Activated CD4-positive, CD25-positive, alpha-beta regulatory T cell treated with anti-CD3 and anti-CD28 coated beads, Interleukin-2, amount 50 U/mL, for 16 hours (primary cell): ENCODE data around the gene RPS14.
A peak's percentile ranks its signal among the peaks of the same experiment; 100 is the strongest.
"Not testable (repeated sequence)": the region's sequence is repeated elsewhere in the genome, so short reads cannot be mapped to it uniquely, and the experiment has no call there.

Experiments
- DNase-seq: peaks from one replicate; pipeline ENCODE4 v3.0.0-alpha.2; 2020; ENCODE audit warnings: low read depth, low spot score

RPS14 gene

DNA sequence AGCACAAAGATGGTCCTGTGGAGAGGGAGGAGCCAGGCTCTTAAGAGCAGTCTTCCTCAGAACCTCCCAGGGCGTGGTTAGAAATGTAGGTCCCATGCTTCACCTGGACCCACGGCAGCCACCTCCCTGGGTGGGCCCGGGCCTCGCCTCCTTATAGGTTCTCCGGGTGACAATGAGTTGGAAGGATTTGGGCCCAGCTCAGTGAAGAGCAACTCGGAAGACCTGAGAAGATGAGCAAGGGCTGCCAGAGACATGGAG lies 32.1 kb upstream of the RPS14 start:
- no peak for DNase-seq

DNA sequence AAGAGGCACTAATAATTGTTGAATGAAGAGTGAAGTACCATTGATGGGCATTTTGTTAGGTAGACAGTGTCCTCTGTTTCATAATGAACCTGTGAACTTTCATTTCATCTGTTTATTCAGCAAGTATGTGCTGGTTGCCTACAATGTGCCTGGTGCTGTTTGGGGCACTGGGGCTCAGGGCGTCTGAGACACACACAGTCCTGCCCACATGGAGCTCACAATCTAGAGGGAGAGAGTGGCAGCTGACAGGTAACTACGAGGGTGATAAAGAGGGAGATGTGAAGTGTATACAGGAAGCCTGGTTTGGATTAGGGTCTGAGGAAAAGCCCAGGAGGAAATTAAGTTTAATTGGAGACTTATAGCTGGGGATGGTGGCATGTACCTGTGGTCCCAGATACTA lies 29.9 kb upstream of the RPS14 start:
- DNase-seq: no peak

DNA sequence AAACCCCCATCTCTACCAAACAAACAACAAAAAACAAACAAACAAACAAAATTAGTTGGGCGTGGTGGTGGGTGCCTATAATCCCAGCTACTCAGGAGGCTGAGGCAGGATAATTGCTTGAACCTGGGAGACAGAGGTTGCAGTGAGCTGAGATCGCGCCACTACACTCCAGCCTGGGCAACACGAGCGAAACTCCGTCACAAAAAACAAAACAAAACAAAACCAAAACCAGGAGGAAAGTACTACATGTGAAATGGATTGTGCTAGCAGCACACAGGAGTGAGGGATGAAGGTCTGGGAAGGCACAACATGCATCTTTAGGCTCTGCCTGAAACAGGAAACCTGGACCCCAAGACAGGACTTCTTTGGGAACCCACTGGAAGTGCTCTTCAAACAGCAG lies 27.0 kb upstream of the RPS14 start:
- DNase-seq: not testable (repeated sequence)

DNA sequence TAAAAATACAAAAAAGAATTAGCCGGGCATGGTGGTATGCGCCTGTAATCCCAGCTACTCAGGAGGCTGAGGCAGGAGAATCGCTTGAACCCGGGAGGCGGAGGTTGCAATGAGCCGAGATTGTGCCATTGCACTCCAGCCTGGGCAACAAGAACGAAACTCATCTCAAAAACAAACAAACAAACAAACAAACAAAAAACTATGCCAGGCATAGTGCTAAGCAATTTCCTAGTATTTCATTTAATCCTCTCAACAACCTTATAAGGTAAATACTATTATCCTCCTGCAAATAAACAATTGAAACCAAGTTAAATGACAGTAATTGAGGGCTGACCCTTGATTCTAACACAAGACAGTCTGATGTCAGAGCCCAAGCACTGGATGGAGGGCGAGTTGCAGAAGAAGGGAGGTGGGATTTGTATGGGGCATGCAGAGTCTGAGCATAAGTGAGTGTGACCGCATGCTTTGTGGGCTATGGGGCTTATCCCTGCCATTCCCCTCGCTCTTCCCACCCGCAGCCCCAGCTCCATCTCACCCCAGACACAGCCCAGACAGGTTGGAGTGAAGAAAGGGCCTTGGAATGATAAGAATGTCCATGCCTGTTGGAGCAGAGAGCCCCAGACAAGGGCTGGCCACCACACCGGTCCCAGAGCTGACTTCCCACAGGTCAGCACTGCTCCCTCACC lies 24.3 kb upstream of the RPS14 start:
- no peak for DNase-seq

DNA sequence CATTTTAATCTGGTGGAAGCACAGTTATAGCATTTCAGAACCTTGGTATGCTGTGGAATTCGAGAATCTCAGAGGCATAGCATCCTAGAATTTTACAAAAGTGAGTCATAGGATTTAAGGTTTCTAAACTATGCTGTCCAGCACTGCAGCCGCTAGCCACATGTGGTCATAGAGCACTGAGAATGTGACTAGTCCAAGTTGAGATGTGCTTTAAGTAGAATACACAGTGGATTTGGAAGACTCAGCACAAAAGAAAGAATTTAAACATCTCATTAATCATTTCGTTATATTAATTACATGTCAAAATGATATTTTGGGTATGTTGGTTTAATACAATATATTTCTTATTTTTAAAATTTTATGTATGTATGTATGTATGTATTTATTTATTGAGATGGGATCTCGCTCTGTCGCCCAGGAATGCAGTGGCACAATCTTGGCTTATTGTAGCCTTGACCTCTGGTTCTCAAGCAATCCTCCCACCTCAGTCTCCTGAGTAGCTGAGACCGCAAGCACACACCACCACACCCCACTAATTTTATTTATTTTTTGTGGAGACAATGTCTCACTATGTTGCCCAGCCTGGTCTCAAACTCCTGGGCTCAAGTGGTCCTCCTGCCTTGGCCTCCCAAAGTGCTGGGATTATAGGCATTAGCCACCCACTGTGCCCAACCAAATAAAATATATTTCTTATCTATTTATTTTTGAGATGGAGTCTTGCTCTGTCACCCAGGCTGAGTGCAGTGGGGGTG lies 20.4 kb upstream of the RPS14 start:
- no peak for DNase-seq

DNA sequence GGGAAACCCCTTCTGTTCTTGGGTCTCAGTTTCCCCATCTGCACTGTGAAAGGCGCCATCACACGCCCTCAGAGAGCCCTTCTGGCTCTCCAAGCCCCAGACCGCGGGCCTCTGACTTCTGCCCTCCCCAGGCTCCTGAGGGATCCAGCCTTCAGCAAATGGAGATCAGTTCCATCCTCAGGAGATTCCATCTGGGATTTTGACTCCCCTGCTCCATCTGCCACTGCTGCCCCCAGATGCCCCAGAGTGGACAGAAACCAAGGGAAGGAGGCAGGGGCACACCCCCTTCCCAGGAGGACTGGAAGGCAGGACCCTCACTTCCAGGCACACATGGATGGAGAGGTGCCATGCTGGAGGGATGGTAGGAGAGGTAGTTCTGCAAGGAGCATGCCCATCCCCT lies 18.7 kb upstream of the RPS14 start:
- no peak for DNase-seq

DNA sequence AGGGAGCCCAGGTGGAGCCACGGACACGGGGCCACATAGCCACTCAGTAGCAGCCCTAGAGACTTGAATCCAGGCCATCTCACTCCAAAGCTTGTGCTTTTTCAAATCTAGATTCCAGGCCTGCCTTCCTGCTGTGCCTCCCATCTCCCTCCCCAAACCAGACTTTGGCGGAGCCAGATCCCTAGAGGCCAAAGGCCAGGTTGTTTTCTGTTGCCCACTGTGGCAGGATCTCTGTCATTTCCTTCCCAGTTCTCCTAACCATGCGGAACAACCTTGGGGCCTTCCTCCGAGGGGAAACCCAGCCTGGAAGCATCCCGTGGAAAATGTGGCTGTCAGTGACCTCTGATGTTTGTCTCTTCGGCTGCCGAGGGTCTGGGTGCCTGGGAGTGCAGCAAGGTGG lies 16.4 kb upstream of the RPS14 start:
- DNase-seq: no peak

DNA sequence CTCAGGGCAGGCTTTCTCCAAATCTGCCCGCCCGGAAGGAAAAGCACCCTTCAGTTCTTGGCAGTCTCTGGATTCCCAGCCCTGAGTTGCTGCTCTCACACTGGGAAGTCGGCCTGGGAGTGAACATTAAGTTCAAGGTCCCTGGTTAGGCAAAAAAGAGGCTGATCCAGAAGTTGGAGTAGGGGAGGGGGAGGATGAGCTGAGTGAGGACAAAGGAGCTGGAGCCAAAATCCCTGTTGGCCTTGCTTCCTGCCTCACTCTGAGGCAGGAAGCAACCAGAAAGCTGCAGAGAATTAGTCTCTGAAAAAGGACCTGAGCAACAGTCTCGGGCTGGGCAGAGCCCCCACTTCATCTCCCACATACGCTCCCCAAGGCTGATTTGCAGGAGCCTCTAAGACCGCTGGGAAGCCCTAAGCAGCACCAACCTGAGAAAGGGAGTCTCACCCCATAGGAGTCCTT lies 15.0 kb upstream of the RPS14 start:
- DNase-seq: no peak

DNA sequence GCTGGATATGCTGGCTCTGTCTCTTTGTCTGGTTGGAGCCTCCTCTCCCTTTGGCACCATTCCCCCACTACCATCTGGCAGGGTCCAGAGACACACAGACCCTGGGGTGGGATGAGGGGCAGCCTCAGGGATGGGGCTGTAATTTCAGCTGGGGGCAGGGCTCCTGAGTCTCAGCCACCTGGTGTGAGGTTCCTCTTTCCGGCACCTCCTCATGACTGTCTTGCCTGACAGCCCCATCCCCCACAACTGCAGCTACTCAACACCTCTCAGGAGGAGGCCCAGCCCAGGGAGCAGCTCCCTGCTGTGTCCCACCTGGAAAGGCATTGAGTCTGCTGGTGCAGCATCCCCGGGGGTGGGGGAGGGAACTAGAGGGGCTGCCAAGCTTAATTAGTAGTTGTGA lies 11.7 kb upstream of the RPS14 start:
- DNase-seq: no peak

DNA sequence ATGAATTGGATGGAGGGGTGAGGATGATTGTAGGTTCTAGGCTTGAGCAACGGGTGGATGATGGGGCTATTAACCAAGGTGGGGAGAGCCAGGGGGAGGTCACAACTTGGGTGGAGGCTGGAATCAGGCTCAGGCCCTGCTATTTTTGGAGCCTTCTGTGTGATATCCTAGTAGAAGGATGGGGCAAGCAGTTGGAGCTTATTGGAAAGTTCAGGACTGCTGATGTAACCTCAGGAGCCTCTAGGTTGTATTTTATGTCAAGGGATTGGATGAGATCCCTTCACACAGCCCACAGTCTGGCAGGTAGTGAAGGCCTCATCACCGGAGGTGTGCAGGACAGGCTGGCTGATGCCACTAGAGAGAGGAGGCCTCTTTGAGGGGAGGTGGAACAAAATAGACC lies 11.2 kb upstream of the RPS14 start:
- DNase-seq: no peak

DNA sequence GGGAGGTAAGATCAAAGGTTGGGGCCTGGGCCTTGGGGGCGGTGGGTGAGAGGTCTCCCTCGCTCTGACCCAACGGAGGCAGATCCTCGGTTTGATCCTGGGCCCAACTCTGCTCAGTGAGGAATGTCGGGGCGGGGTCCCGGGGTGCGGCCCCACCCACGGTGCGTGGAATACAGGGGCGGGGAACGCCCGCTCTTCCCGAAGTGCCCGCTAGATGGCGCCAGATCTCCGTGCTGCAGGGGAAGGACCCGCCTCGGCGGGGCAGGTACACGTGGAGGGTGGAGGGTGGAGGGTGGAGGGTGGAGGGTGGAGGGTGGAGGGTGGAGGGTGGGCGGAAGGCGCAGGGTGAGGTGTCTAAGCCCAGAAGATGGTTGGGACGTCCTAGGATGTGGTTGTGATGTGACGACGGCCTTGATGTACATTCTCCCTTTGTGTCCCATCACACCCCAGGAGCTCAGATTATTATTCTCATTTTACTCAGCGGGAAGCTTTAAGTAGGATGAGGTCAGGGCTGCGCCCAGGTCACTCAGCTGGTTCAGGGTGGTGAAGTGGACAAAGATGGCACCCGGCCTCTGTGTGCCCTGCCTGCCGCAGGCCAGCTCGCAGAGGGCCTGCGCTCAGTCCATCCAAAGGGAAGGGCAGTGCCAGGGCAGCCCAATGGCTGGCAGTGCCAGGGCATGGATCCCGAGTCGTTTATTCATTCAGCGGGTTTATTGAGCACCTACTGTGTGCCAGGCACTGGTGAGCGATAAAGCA lies 9.4 kb upstream of the RPS14 start:
- peak; percentile 75 for DNase-seq

DNA sequence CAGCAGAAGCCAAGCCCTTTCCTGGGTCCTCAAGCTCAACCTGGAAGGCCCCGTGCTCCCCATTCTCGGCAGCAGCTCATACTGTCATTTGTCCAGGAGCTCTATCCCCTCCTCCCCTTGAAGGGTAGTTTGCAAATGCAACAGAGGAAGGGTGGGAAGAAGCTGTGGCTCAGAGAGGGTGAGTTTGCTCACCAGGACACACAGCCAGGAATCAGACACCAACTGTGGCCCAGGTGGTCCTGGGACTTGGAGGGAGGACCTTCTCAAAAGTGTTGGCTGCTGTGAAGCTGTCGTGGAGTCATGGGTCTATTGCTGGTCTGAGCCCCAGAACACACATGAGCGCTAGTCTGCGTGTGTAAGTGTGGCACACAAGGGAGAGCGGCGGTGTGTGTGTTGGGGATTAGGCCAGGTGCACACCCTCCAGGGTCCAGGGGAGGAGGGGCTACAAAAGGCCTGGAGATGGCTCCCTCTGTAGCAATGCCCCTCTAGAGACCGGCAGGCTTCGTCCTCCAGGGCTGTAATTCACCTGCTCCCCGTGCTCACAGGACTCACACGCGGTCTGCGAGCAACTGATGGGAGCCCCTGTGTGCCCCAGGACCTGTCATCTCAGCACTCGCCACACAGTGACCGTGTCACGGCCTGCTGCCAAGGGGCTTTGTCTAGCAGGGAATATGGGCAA lies 8.2 kb upstream of the RPS14 start:
- DNase-seq: no peak

DNA sequence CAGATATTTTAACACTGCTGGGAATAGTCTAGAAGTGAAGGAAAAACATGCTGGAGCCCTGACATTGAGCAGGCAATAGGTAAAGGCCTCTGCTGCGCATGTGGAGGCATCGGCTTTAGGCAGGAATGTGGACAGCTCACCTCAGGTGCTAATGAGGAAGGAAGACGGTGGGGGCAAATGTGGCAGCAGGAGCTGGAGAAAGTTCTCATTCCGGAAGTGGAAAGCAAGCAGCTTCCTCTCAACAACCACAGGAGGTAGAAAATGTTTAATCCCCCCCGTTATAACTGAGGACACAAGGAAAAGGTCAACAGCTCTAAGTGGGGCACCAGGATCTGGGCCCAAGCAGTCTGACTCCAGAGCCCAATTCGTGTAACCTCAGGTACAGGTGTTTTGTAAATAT lies 7.6 kb upstream of the RPS14 start:
- no peak for DNase-seq

DNA sequence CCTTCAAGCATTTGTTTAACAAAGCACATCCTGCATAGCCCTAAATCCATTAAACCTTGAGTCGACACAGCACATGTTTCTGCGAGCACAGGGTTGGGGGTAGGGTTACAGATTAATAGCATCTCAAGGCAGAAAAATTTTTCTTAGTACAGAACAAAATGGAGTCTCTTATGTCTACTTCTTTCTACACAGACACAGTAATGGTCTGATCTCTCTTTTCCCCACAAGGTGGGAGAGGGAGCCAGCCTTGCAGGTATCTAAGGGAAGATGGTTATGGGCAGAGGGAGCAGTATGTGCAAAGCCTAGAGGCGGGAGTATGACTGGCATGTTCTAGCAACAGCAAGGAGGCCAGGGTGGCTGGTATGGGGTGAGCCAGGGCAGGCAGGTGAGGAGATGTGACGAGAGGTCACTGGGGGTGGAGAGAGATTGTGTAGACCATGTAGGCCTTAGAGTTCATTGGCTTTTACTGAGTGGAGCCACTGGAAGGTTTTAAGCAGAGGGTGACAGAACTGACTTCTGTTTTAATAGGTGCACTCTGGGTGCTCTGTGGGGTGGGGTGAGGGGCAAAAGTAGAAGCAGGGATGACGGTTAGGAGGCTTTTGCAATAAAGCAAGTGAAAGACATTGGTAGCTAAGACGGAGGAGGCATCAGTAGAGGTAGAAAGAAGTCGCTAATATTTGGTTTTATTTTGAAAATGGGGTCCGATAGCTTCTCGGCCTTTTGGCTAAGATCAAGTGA lies 5.1 kb upstream of the RPS14 start:
- DNase-seq: no peak

DNA sequence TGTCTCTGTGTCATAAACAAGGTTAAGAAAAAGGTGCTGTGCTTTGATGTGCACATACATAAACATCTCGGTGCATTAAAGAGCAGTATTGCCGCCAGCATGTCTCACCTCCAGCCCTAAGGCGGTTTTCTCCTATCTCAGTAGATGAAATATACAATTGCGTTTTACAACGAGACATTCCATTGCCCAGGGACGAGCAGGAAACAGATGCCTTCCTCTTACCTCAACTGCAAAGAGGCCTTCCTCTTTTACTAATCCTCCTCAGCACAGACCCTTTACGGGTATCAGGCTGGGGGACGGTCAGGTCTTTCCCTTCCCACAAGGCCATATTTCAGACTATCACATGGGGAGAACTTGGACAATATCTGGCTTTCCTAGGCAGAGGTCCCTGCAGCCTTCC lies 4.5 kb upstream of the RPS14 start:
- DNase-seq: not testable (repeated sequence)

DNA sequence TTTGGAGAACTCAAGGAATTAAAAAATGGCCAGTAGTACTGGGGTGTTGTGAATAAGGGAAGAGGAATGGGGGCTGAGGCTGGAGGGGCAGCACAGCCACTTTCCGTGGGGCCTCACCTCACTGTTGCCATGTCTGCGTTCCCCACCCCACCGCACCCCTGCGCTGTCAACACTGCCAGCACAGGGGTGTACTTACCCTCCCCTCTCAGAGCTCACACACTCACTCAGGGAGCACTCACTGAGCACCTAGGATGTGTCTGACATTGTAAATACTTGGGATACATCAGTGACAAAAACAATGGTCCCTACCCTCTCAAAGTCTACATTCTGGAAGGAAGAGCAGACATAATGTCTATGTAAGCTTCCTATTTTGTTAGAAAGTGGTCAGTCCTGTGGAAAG lies 3.4 kb upstream of the RPS14 start:
- DNase-seq: no peak

DNA sequence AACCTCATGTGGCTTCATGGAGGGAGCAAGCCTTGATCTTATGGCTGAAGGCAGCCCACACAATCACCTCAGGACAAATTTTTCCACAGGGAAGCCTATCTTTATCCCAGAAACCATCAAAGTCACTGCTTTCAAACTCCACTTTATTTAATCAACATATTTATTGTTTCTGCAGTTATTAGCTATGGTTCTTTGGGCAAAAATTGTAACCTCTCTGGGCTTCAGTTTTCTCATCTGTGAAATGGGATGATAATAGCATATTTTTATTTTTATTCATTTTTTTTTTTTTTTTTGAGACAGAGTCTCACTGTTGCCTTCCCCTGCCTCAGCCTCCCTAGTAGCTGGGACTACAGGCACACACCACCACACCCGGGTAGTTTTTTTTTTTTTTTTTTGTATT lies 2.1 kb upstream of the RPS14 start:
- no peak for DNase-seq

DNA sequence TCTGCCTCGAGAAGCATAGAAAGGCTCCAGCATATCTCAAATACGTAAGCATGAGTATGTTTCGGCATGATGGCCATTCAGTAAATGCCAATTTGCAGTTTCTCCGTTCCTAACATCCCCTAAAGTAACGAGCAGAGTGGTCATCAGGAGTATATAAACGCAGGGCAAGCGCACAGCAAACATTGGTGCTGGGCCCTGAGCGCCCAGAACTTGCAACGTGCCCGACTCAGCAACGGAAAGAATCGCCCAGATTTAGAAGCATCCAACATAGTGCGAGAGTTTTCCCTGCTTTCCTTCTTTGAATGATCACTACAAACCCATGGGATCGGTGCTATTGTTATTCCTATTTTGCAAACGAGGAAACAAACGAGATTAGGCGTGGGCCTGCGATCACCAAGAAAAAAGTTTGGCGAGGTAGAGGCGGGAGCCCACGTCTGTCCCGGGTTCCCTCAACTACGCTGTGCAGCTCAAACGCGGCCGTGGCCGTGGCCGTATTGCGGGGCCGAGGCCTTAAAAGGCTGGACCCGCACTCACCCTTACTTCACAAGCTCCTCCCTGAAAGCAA lies 505 bp downstream of the RPS14 start:
- DNase-seq: no peak

DNA sequence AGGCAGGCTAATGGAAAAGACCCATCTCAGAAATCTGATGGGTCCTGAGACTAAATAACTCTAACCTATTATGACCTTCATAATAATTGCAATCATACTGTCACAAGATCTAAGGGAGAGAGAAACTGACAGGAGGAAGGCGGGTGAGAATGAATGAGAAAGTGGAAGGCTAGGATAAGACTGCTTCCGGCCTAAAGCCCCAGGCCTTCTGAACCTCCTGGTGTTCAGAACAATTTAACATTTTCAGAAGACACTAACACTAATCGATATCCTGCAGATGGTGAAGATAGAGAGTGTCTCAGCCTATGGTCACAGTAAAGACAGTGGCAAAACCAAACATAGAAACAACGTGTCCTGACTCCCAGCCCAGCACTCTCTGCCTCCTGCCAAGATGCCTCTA lies 1.2 kb downstream of the RPS14 start:
- no peak for DNase-seq

DNA sequence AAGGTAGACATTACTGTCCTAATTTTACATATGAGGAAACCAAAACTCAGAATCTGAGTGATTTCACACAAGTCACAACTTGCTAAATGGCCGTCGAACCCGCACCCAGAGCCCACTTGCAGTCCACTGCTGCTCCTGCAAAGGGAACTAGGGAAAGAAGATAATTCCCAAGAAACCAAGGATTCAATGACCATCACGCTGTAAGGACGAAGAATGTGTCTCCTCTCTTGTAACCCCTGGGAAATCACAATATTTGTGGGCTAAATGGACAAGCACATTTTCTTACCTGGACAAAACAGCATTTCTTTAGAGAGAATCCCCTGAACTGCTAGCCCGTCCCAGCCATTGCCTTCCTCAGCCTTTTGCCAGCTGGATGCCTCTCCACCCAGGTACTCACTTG lies 2.4 kb downstream of the RPS14 start:
- no peak for DNase-seq

DNA sequence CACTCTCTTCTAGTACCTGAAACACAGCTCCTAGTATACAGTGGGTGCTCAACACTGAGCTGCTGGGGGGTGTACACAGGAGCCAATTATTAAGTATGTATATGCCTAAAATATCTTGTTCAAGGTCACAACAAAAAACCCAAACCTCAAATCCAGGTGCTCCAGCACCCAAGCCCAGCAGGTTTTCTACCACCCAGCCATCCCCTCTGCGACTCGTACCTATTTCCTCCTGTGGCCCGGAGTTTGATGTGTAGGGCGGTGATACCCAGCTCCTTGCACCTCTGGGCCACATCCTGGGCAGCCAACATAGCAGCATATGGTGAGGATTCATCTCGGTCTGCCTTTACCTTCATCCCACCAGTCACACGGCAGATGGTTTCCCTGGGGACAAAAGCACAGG lies 3.0 kb downstream of the RPS14 start:
- no peak for DNase-seq
